ENCODE measurements around the gene PLCG1.

PLCG1 gene

DNA sequence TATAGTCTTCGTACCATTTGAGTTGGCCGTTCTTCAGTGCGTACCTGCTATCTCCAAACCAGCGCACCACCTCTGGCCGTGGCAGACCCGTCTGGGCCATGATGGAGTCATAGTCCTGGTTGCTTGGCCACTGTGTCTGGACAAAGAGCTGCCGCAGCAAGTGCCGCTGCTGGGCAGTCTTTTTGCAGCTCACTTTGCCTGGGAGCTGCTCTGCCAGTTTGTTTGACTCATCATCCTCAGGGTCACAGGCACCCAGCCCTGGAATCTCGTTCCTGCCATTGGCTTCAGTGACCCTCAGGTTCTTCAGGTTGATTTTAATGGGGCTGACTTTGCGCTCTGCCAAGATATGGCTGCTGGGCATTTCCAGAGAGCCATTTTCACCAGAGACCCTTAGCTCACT, 65.1 kb downstream of the PLCG1 start:
- Histone ChIP-seq H3K9me2 (replicated peaks; ENCODE audit: insufficient read depth, low read length) (no peaks in the 10 kb centered on the region), H3K36me3 (ENCODE audit: low read length) (no peaks in the 10 kb centered on the region), H3K9me3 (ENCODE audit: insufficient read depth, low read length) (no peaks in the 10 kb centered on the region), H3K4me3 (ENCODE audit: insufficient read depth, low read length, poor library complexity, severe bottlenecking) (no peak overlapping the region), H2AFZ (ENCODE audit: low read depth, low read length, severe bottlenecking) (no peak overlapping the region), H3K4me2 (ENCODE audit: low read depth, low read length, poor library complexity, severe bottlenecking) (no peak overlapping the region), H3K27me3 (ENCODE audit: low read length) (no peaks in the 10 kb centered on the region), H3F3A (ENCODE audit: insufficient read depth) (peaks cover 2% of the 10 kb centered on the region; the same call in 1 of the 2 replicates), H3K79me2 (ENCODE audit: insufficient read depth, low read length) (no peaks in the 10 kb centered on the region), H3K27ac (ENCODE audit: low read depth, low read length) (no peak overlapping the region), H4K20me1 (ENCODE audit: low read depth, low read length) (no peaks in the 10 kb centered on the region), H3K9ac (ENCODE audit: low read length) (no peak overlapping the region)
- no peak for TF ChIP-seq EZH2phosphoT487 (conservative IDR thresholded peaks at IDR 0.05; ENCODE audit: low read length)
- TF ChIP-seq, protein P1, sequence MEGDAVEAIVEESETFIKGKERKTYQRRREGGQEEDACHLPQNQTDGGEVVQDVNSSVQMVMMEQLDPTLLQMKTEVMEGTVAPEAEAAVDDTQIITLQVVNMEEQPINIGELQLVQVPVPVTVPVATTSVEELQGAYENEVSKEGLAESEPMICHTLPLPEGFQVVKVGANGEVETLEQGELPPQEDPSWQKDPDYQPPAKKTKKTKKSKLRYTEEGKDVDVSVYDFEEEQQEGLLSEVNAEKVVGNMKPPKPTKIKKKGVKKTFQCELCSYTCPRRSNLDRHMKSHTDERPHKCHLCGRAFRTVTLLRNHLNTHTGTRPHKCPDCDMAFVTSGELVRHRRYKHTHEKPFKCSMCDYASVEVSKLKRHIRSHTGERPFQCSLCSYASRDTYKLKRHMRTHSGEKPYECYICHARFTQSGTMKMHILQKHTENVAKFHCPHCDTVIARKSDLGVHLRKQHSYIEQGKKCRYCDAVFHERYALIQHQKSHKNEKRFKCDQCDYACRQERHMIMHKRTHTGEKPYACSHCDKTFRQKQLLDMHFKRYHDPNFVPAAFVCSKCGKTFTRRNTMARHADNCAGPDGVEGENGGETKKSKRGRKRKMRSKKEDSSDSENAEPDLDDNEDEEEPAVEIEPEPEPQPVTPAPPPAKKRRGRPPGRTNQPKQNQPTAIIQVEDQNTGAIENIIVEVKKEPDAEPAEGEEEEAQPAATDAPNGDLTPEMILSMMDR (IDR thresholded peaks at IDR 0.05; ENCODE audit: insufficient read depth, low read length, poor library complexity, severe bottlenecking): no peak

GRCh38 chr20:41203660-41204059, 66.3 kb downstream of the PLCG1 start:
- H3K9ac ChIP-seq (ENCODE audit: low read length): no peak overlapping the region
- H3K9me3 ChIP-seq (ENCODE audit: insufficient read depth, low read length): no peaks in the 10 kb centered on the region
- no peaks in the 10 kb centered on the region for H4K20me1 ChIP-seq (ENCODE audit: low read depth, low read length)
- H3K4me3 ChIP-seq (ENCODE audit: insufficient read depth, low read length, poor library complexity, severe bottlenecking): no peak overlapping the region
- no peaks in the 10 kb centered on the region for H3K27me3 ChIP-seq (ENCODE audit: low read length)
- no peak overlapping the region for H3K4me2 ChIP-seq (ENCODE audit: low read depth, low read length, poor library complexity, severe bottlenecking)
- no peaks in the 10 kb centered on the region for H3K79me2 ChIP-seq (ENCODE audit: insufficient read depth, low read length)
- H3K36me3 ChIP-seq (ENCODE audit: low read length): no peaks in the 10 kb centered on the region
- H3K27ac ChIP-seq (ENCODE audit: low read depth, low read length): no peak overlapping the region
- no peaks in the 10 kb centered on the region for H3F3A ChIP-seq (ENCODE audit: insufficient read depth)
- no peak overlapping the region for H2AFZ ChIP-seq (ENCODE audit: low read depth, low read length, severe bottlenecking)
- no peaks in the 10 kb centered on the region for H3K9me2 ChIP-seq (replicated peaks; ENCODE audit: insufficient read depth, low read length)
- TF ChIP-seq, protein P1 (IDR thresholded peaks at IDR 0.05; ENCODE audit: insufficient read depth, low read length, poor library complexity, severe bottlenecking): no peak
- no peak for TF ChIP-seq EZH2phosphoT487 (conservative IDR thresholded peaks at IDR 0.05; ENCODE audit: low read length)

- no peaks in the 10 kb centered on the region for H3F3A ChIP-seq (ENCODE audit: insufficient read depth)
- TF ChIP-seq EZH2phosphoT487 (conservative IDR thresholded peaks at IDR 0.05; ENCODE audit: low read length): no peak
- TF ChIP-seq, protein P1 (IDR thresholded peaks at IDR 0.05; ENCODE audit: insufficient read depth, low read length, poor library complexity, severe bottlenecking): no peak
Observed at GRCh38 chr20:41204304-41205265, 67.2 kb downstream of the PLCG1 start.

More at GRCh38 chr20:41204304-41205265, 67.2 kb downstream of the PLCG1 start:
- Histone ChIP-seq H3K4me3 (ENCODE audit: insufficient read depth, low read length, poor library complexity, severe bottlenecking) (no peak overlapping the region), H3K36me3 (ENCODE audit: low read length) (no peaks in the 10 kb centered on the region), H3K27me3 (ENCODE audit: low read length) (no peaks in the 10 kb centered on the region), H3K4me2 (ENCODE audit: low read depth, low read length, poor library complexity, severe bottlenecking) (no peak overlapping the region), H3K9me3 (ENCODE audit: insufficient read depth, low read length) (no peaks in the 10 kb centered on the region), H3K27ac (ENCODE audit: low read depth, low read length) (no peak overlapping the region), H3K9ac (ENCODE audit: low read length) (no peak overlapping the region), H4K20me1 (ENCODE audit: low read depth, low read length) (no peaks in the 10 kb centered on the region), H3K79me2 (ENCODE audit: insufficient read depth, low read length) (no peaks in the 10 kb centered on the region), H3K9me2 (replicated peaks; ENCODE audit: insufficient read depth, low read length) (no peaks in the 10 kb centered on the region), H2AFZ (ENCODE audit: low read depth, low read length, severe bottlenecking) (no peak overlapping the region)

Data from SU-DHL-6 (cell line).